Fibroblast of skin of scalp (primary cell): Measurements from ENCODE around the gene SERINC5. TPM values are rescaled to one million over a fixed set of nuclear protein-coding genes. Genes with fewer than 3 reads are reported as not detected.
"Not testable (repeated sequence)": the region's sequence is repeated elsewhere in the genome, so short reads cannot be mapped to it uniquely, and the experiment has no call there.

Experiments
- DNase-seq: peaks from one replicate; pipeline ENCODE4 v3.0.0-alpha.2; 2013
- polyA plus RNA-seq, 2 experiments: library from polyadenylated mRNA; unstranded; fragments of 120-200 nt; gene quantifications; one replicate each; pipeline ENCODE4 v1.2.1, GENCODE V29; 2013; ENCODE audit not compliant: insufficient read length in 2 of 2

Gene SERINC5
- 5.9 TPM for polyA plus RNA-seq (2013, experiment 1 of 2; ENCODE audit: insufficient read length)
- 7.1 TPM for polyA plus RNA-seq (2013, experiment 2 of 2; ENCODE audit: insufficient read length)

DNA sequence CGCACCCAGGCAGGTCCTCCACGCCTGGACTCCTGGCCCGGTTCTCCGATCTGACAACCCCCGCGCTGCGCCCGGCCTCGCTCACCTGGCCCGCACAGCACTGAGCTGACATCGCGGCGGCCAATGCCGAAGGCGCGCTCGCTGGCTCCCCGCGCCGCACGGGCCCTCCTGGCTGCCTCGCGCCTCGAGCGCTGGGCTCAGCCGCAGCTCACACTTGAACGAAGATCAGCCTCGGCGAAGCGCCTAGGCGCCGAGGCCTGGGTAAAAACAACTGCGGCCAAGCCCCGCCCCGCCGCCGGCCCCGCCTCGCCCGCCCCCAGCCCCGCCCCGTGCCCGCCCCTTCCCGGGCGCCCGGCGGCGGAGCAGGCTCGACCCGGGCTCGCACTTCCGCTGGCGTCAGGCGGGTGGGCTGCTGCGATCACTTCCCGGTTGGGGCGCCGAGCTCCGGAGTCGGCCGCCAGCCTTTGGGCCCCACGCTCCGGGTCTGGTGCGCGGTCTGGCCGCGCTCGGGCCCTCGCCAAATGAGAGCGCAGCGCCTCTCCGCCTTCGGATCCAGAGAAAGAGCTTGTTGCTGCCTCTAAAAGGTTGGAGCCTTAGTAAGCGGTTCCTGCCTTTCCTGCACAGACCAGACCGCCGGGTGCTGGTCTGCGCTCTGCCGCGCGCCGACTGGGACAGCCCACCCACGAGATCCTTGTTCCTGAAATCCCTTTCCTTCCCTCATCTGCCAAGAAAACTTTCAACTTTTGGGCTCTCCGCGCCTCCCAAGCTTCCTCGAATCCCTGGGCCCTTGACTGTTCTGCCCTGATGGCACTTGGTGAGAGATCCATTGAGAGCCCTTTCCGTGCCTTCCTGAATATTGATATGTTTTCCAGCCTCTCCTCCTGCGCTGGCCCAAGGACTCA is at the start of gene SERINC5:
SERINC5 (minus strand) TSS at position 238 of the 902 bp plus-strand sequence; CDS start at position 112, 126 bp downstream.
- DNase-seq, result peak; percentile 84

DNA sequence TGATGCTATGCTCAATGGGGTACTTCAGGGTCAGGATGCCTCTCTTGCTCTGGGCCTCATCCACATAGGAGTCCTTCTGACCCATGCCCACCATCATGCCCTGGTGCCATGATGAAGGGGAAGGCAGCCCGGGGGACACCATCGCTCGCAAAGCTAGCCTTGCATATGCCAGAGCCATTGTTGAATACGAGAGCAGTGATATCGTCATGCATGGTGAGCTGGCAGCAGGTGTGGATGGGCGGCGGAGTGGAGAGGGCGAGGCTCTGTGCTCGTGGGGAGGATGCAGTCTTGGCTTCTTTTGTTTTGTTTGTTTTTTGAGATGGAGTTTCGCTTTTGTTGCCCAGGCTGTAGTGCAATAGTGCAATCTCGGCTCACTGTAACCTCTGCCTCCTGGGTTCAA is 46.8 kb upstream of the SERINC5 start:
- DNase-seq, result no peak

DNA sequence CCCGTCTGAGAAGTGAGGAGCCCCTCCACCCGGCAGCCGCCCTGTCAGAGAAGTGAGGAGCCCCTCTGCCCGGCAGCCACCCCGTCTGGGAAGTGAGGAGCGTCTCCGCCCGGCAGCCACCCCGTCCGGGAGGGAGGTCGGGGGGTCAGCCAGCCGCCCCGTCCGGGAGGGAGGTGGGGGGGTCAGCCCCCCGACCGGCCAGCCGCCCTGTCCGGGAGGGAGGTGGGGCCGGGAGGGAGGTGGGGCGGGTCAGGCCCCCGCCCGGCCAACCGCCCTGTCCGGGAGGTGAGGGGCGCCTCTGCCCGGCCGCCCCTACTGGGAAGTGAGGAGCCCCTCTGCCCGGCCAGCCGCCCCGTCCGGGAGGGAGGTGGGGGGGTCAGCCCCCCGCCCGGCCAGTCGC is 45.5 kb upstream of the SERINC5 start:
- not testable (repeated sequence) for DNase-seq

DNA sequence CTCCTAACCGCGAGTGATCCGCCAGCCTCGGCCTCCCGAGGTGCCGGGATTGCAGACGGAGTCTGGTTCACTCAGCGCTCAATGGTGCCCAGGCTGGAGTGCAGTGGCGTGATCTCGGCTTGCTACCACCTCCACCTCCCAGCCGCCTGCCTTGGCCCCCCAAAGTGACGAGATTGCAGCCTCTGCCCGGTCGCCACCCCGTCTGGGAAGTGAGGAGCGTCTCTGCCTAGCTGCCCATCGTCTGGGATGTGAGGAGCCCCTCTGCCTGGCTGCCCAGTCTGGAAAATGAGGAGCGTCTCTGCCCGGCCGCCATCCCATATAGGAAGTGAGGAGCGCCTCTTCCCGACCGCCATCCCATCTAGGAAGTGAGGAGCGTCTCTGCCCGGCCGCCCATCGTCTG is 44.9 kb upstream of the SERINC5 start:
- DNase-seq, result not testable (repeated sequence)

DNA sequence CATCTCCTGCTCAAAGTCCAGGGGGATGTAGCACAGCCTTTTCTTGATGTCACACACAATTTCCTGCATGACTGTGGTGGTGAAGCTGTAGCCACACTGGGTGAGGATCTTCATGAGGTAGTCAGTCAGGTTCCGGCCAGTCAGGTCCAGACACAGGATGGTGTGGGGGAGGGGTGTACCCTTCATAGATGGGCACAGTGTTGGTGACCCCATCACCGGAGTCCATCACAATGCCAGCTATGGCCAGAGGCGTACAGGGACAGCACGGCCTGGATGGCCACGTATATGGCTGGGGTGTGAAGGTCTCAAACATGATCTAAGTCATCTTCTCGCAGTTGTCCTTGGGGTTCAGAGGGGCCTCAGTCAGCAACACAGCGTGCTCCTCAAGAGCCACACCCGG is 44.3 kb upstream of the SERINC5 start:
- no peak for DNase-seq

DNA sequence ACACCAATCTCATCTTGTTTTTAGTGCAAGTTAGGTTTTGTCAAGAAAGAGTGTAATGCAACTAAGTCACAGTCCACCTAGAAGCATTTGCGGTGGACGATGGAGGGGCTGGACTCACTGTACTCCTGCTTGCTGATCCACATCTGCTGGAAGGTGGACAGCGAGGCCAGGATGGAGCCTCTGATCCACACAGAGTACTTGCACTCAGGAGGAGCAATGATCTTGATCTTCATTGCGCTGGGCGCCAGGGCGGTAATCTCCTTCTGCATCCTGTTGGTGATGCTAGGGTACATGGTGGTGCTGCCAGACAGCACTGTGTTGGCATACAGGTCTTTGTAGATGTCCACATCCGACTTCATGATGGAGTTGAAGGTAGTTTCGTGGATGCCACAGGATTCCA is 43.8 kb upstream of the SERINC5 start:
- no peak for DNase-seq

DNA sequence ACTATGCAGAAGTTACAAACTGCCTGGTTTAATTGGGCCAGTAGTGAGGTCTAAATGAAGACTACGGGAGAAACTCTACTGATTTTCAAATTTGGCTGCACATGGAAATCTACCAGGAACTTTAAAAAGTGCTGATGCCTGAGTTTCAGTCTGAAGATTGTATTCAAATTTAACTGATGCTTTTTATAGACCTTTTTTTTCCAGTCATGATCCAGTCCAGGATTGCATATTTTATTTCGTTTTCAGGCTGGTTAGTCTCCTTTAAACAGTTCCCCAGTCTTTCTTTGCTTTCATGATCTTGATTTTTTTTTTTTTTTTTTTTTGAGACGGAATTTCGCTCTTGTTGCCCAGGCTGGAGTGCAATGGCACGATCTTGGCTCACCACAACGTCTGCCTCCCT is 40.3 kb upstream of the SERINC5 start:
- no peak for DNase-seq

DNA sequence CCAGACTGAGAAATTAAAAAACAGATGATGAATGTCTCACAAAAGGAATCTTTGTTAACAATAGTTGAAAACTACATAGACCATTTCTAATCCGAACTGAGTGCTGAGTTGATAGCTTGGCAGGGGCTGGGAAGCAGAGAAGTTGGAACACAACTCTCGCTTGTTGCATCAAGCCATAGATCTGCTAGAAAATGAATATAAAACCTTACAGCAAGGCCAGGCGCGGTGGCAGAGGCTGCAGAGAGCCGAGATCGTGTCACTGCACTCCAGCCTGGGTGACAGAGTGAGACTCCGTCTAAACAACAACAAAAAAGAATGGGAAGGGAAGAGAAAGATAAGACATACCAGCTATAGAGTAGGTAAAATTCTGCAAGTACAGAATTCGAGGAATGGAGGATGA is 35.9 kb upstream of the SERINC5 start:
- DNase-seq, result no peak

DNA sequence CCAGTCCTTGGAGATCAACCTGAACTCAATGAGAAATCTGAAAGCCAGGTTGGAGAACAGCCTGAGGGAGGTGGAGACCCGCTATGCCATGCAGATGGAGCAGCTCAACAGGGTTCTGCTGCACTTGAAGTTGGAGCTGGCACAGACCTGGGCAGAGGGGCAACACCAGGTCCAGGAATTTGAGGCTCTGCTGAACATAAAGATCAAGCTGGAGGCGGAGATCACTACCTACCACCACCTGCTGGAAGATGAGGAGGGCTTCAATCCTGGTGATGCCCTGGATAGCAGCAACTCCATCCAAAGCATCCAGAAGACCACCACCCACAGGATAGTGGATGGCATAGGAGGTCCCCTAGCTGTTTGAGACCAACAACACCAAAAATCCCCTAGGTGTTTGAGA is 33.5 kb upstream of the SERINC5 start:
- no peak for DNase-seq

DNA sequence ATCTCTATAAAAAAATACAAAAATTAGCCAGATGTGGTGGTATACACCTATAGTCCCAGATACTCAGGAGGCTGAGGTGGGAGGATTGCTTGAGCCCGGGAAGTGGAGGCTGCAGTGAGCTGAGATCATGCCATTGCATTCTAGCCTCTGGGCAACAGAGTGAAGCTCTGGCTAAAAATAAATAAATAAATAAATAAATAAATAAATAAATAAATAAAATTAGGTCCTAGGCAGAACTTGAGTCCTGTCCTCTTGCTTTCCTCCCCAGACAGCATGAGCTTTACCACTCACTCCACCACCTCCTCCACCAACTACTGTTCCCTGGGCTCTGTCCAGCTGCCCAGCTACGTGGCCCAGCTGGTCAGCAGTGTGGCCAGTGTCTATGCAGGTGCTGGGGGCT is 32.3 kb upstream of the SERINC5 start:
- no peak for DNase-seq

DNA sequence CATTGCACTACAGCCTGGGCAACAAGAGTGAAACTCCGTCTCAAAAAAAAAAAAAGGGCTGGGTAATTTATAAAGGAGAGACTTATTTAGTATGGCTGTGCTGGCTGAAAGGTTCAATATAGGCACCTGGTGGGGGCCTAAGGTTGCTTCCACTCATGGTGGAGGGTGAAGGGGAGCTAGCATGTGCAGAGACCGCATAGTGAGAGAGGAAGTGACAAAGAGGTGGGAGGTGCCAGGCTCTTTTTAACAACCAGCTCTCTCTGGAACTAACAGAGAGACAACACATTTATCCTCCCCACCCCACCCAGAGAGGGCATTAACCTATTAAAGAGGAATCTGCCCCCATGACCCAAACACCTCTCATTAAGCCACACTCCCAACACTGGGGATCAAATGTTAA is 28.9 kb upstream of the SERINC5 start:
- no peak for DNase-seq

DNA sequence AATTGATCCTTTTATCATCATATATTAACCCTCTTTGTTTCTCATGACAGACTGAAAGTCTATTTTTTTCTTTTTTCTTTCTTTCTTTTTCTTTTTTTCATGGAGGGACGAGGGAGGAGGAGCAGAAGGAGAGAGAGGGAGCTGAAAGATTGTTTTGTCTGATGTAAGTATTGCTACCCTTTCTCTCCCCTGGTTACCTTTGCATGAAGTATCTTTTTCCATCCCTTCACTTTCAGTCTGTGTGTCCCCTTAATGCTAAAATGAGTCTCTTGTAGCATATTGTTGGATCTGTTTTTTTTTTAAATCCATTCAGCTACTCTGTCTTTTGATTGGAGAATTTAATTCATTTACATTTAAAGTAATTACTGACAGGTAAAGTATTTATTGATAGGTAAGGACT is 27.5 kb upstream of the SERINC5 start:
- DNase-seq, result no peak

DNA sequence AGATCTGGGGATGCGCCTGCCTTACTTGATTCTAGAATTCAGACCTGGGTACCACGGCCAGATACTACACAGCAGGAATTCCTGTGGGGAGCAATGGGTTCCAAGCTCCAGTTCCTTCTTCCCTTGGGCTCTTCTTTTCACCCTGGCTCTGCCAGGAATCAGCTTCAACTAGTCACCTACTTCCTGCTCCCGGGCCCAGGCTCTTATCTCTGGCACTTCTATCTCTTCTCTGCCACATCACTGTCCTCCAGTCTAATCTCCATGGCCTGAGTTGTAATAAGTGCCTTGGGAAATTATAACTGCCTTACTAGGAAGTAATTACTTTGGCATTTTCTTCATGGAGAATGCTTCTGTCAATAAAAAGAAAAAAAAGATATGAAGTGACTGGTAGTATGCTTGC is 26.2 kb upstream of the SERINC5 start:
- no peak for DNase-seq

DNA sequence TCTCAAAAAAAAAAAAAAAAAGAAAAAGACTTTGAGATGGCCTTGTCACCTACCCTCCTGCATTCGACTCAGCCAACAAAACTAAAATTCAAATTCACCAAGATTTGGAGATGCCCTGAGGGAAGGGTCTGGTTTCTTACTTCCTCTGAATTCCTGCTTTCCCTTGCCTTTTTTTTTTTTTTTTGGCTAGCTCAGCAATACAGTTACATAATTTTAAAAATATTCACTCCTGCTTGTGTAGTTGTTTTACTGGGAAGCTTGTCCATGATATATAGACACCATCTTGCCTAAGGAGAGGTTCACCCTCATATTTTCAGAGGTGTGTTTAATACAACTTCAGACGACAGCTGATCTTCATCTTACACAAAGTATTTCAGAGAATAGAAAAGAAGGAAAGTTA is 21.3 kb upstream of the SERINC5 start:
- no peak for DNase-seq

DNA sequence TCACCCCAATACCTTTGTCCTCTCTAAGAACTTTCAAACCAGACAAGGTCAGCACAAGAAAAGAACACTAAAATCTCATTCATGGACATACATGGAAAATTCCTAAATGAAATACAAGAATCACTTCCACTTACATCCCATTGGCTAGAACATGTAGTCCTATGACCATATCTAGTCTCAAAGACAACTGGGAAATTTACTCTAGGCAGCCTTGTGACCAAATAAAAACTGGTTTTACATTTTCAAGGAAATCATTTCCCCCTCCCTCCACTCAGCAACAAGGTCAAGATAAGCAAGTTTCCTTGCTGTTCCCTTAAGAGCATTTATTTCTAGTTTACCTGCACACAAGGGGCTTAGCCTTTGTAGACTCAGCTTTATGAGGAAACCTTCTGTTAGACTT is 20.3 kb upstream of the SERINC5 start:
- DNase-seq, result no peak

DNA sequence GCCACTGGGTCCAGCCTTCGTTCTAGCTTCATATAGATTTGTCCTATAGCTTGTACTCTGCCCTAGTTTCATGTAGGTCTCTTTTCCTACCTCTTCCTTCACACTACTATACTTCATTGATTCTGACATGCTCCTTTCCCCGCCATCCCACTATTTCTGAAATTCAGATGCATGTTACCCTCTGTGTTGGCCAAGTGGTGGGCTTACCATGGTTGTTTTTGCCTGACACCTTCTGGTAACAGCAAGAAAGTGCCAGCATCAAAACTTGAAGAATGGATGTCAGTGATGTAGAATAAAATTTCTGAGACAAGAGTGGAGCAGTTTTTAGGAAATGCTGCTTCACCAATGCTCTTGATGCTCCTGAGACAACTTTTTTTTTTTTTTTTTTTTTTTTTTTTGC is 19.5 kb upstream of the SERINC5 start:
- DNase-seq, result peak; percentile 23

DNA sequence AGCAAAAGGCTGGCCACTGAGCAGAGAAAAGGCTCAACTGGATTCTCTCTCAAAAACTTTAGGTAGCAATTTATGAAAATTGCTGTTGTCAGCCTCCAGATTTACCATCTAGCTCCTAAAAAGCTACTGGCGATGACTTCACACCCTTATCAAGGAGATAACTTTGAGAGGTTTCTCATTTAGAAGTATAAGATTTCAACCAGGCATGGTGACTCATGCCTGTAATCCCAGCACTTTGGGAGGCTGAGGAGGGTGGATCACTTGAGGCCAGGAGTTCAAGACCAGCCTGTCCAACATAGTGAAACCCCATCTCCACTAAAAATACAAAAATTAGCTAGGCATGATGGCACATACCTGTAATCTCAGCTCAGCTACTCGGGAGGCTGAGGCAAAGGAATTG is 14.7 kb upstream of the SERINC5 start:
- DNase-seq, result not testable (repeated sequence)

DNA sequence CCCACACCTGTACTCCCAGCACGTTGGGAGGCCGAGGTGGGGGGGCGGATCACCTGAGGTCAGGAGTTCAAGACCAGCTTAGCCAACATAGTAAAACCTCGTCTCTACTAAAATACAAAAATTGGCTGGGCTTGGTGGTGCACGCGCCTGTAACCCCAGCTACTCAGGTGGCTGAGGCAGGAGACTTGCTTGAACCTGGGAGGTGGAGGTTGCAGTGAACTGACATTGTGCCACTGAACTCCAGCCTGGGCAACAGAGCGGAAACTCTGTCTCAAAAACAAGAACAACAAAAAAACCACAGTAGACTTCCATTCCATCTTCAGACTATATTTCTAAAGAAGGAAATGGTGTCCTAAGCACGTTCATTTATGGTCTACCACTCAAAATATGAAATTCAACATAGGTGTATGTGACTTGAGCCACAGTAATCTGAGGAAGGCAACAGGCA is 14.2 kb upstream of the SERINC5 start:
- no peak for DNase-seq

DNA sequence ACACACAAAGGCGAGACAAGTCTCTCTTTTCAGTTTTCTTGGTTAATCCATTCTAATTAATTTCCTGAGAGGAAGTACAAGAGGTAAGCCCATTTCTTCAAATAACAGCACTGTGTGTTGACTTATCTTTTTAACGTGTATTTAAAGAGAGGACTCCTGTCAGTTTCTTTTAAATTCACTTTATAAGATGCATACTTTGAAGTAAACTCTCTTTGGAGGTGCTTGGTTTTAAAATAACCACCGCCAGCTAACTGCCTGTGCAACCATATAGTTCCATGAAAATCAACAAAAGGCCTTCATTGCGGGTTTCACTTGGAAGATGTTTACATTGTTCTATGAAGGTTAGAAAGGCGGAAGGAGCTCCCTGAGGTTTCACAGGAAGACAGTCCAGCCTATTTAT is 13.1 kb upstream of the SERINC5 start:
- no peak for DNase-seq

DNA sequence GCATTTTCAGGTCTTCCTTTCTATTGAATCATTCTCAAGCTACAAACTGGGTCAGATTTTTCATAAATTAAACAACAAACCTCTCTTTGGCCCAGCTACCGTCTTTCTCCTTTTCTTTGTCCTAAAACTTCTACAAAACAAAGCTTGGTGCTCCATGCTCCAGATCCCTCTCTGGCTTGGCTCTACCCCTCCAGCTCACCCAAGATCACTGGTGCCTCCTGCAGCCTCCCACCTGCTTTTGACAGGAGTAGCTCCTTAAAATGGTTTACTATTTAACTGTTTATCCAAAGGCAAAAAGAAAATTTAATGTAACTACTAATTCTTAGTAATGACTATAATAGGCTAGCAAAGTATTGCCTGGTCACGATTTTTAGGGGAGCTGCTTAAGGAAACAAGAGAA is 10.7 kb upstream of the SERINC5 start:
- no peak for DNase-seq

DNA sequence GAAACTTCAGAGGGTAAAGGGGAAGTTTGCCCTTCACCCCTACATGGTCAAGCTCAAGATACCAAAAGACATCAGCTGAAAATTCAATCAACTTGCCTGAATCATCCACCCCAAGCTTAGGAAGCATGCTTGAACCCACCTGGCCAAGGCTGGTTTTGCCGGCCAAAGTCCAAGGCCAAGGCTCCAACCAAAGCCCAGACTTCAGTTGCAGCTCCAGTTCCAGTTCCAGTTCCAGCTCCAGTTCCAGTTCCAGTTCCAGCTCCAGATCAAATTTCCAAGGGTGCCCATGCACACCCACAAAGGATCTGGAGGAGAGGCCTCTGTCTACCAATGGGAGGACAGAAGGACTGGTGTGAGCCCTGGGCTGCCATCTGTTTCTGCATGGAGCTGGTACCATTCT is 4.6 kb upstream of the SERINC5 start:
- no peak for DNase-seq

DNA sequence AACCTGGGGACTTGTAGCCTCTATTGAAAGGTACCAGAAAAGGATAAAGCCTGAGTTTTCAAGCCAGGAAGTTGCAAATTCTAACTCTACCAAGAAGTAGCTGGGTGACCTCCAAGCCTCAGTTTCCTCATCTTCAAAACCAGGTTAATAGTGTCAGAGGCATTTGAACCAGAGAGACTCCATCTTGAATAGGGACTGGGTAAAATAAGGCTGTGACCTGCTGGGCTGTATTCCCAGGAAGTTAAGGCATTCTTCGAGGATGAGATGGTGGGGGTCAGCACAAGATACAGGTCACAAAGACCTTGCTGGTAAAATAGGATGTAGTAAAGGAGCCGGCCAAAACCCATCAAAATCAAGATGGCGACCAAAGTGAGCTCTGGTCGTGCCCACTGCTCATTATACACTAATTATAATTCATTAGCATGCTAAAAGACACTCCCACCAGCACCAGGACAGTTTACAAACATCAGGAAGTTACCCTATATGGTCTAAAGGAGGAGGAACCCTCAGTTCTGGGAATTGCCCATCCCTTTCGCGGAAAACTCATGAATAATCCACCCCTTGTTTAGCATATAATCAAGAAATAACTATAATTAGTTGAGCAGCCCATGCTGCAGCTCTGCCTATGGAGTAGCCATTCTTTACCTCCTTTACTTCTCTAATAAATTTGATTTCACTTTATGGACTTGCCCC is 3.8 kb upstream of the SERINC5 start:
- no peak for DNase-seq

DNA sequence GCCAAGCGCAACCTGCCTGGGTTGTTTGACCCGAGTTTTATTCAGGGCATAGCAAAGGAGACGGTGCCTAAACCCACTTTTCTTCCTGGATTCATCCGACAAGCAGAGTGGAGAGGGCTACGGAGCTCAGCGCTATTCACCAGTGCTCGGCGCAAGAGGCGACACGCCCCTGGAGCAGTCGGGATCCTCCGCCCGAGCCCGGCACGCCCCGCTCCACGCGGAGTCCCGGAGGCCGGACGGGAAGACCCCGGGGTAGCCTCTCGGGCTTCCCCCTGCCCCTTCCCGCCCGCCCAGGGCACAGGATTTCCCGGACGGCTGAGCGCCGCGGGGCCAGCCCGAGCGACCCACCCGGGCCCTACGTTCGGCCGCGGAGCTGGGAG is 427 bp downstream of the SERINC5 start:
- peak; percentile 53 for DNase-seq
